HUES48 (cell line): ENCODE data around the gene TUBB4A.
"Not testable (repeated sequence)": the region's sequence is repeated elsewhere in the genome, so short reads cannot be mapped to it uniquely, and the experiment has no call there.

ENCODE experiments used
- H3K27ac ChIP-seq: one replicate; pipeline ENCODE4 v1.7.0; 2013; ENCODE audit warnings: low read depth, low read length, inconsistent platforms
- H3K27me3 ChIP-seq: 2 replicates; pipeline ENCODE4 v1.6.1; 2013; ENCODE audit warnings: mild to moderate bottlenecking, low read length; ENCODE audit not compliant: control insufficient read depth, insufficient read depth
- H3K36me3 ChIP-seq: 2 replicates; pipeline ENCODE4 v1.6.1; 2013; ENCODE audit warnings: low read length; ENCODE audit not compliant: control insufficient read depth, insufficient read depth
- H3K4me1 ChIP-seq: 2 replicates; pipeline ENCODE4 v1.6.1; 2013; ENCODE audit warnings: mild to moderate bottlenecking, low read length; ENCODE audit not compliant: control insufficient read depth, insufficient read depth
- H3K4me3 ChIP-seq: 2 replicates; pipeline ENCODE4 v1.5.1; 2013; ENCODE audit warnings: mild to moderate bottlenecking, low read depth, low read length
- H3K9ac ChIP-seq: 2 replicates; pipeline ENCODE4 v1.6.1; 2013; ENCODE audit warnings: mild to moderate bottlenecking, low read depth, low read length, moderate library complexity
- H3K9me3 ChIP-seq: 2 replicates; pipeline ENCODE4 v1.6.1; 2013; ENCODE audit warnings: low read length; ENCODE audit not compliant: control insufficient read depth, insufficient read depth

TUBB4A gene

DNA sequence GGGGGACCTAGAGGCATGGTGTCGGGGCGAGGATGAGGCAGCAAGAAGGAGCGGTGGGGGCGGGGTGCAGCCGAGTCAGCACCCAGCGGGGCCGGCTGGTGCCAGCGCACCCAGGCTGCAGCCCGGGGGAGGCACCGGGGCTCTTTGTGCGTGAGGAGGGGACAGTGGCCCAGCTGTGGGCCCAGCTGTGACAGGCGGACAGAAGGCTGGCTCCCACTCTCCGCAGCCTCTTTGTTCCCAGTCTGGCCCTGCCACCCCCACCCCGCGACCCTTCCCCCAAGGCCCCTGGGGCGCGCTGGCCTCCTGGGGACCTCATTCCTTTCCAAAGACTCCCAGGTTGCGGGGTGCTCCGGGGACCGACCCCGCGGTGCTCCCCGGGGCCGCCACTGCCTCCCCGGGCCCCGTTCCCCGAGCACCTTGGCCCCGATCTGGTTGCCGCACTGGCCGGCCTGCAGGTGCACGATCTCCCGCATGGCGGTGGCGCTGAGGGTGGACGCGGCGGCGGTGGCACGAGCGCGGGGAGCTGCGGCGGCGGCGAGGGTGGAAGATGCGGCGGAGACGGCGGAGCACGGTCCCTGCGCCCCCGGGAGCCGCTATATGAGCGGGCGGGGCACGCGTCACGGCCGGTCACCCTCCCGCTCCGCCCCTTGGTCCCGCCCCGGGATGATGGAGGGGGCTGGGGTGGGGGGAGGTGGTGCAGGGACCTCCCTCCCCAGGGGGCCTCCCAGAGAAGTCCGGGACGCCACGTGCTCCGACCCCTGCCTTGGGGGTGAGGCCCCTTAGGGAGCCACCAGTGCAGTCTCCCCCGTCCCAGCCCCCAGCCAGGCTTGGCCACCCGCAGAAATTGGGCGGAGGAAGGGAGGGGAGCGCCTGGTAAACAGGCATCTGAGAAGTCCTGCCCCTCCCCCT lies at the start of gene TUBB4A:
TUBB4A (minus strand) TSS at position 570 of the 909 bp plus-strand sequence; CDS start at position 473, 97 bp downstream.
- Histone ChIP-seq H3K9me3 (no peaks in the 10 kb centered on the region), H3K4me3 (peak within 1 kb of the TSS; percentile 65), H3K27ac (no peak within 1 kb of the TSS), H3K4me1 (no peaks in the 10 kb centered on the region), H3K9ac (no peak within 1 kb of the TSS), H3K27me3 (peaks cover 15% of the 10 kb centered on the region), H3K36me3 (no peaks in the 10 kb centered on the region)

DNA sequence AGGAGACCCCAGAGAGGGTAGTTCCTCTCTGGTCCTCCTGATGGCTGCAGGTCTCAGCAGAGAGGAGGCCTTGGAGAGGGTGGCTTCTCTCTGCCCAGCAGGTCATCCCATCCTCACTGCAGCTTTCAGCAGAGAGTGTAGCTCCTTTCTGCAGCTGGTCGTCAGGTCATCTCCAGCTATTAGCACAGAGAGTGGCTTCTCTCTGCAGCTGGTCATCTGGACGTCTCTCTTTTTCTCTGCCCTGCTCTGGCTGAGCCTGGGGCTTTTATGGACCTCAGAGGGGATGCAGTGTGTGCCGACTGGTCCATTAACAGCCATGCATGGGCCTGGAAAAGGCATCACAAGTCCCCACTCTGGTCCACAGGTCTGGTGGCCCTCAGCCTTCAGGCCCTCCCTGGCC lies 49.0 kb upstream of the TUBB4A start:
- no peak overlapping the region for H3K27ac ChIP-seq
- H3K27me3 ChIP-seq: no peaks in the 10 kb centered on the region
- no peaks in the 10 kb centered on the region for H3K36me3 ChIP-seq
- H3K4me3 ChIP-seq: no peak overlapping the region
- H3K9ac ChIP-seq: no peak overlapping the region
- H3K9me3 ChIP-seq: peaks cover 26% of the 10 kb centered on the region
- no peaks in the 10 kb centered on the region for H3K4me1 ChIP-seq

DNA sequence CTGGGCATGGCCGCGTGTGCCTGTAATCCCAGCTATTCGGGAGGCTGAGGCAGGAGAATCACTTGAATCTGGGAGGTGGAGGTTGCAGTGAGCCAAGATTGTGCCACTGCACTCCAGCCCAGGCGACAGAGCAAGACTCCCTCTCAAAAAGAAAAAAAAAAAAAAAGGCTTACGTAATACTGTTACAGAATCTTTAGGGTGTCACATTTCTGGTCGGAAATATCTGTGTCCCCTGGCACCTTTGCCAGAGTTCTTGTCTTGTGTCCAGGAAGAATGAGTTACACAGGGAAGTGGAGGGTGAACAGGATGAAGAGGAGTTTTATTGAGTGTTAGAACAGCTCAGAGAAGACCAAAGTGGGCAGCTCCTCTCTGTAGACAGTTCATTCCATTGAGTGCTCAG lies 48.6 kb upstream of the TUBB4A start:
- not testable (repeated sequence) for H3K27me3 ChIP-seq, H3K36me3 ChIP-seq, H3K9ac ChIP-seq

GRCh38 chr19:6543866-6544347 lies 41.8 kb upstream of the TUBB4A start:
- Histone ChIP-seq H3K9ac (no peak overlapping the region), H3K4me3 (no peak overlapping the region), H3K9me3 (peaks cover 21% of the 10 kb centered on the region), H3K27me3 (no peaks in the 10 kb centered on the region), H3K4me1 (no peaks in the 10 kb centered on the region), H3K36me3 (no peaks in the 10 kb centered on the region), H3K27ac (no peak overlapping the region)

More for the DNA sequence above, 48.6 kb upstream of the TUBB4A start:
- H3K9me3 ChIP-seq: peaks cover 27% of the 10 kb centered on the region
- not testable (repeated sequence) for H3K4me3 ChIP-seq, H3K27ac ChIP-seq, H3K4me1 ChIP-seq

GRCh38 chr19:6540918-6541689 lies 39.0 kb upstream of the TUBB4A start:
- H3K9me3 ChIP-seq: peaks cover 9% of the 10 kb centered on the region; the same call in 1 of the 2 replicates
- no peak overlapping the region for H3K4me3 ChIP-seq
- H3K27ac ChIP-seq: no peak overlapping the region
- no peaks in the 10 kb centered on the region for H3K36me3 ChIP-seq
- H3K9ac ChIP-seq: no peak overlapping the region
- H3K27me3 ChIP-seq: no peaks in the 10 kb centered on the region
- no peaks in the 10 kb centered on the region for H3K4me1 ChIP-seq

DNA sequence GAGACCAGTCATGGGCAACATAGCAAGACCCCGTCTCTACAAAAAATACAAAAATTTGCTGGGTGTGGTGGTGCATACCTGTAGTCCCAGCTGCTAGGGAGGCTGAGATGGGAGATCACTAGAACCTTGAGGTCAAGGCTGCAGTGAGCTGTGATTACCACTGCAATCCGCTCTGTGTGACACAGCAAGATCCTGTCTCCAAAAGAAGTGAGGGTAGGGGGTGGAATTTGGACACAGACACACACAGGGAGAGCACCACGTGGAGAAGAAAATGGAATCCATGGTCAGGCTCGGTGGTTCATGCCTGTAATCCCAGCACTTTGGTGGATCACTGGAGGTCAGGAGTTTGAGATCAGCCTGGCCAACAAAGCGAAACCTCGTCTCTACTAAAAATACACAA lies 37.4 kb upstream of the TUBB4A start:
- Histone ChIP-seq H3K27ac (no peak overlapping the region), H3K9ac (no peak overlapping the region)

GRCh38 chr19:6535558-6536137 lies 33.5 kb upstream of the TUBB4A start:
- peaks cover 8% of the 10 kb centered on the region; the same call in 1 of the 2 replicates for H3K4me1 ChIP-seq
- no peak overlapping the region for H3K27ac ChIP-seq

More for the DNA sequence above, 37.4 kb upstream of the TUBB4A start:
- H3K36me3 ChIP-seq: no peaks in the 10 kb centered on the region
- H3K27me3 ChIP-seq: peaks cover 13% of the 10 kb centered on the region
- H3K9me3 ChIP-seq: peaks cover 8% of the 10 kb centered on the region
- H3K4me3 ChIP-seq: no peak overlapping the region
- no peaks in the 10 kb centered on the region for H3K4me1 ChIP-seq

GRCh38 chr19:6534451-6535093 lies 32.5 kb upstream of the TUBB4A start:
- Histone ChIP-seq H3K4me3 (peak overlapping the region; percentile 38; the same call in 1 of the 2 replicates), H3K36me3 (no peaks in the 10 kb centered on the region), H3K9me3 (peaks cover 6% of the 10 kb centered on the region), H3K27ac (no peak overlapping the region), H3K27me3 (peaks cover 54% of the 10 kb centered on the region), H3K9ac (no peak overlapping the region), H3K4me1 (peaks cover 12% of the 10 kb centered on the region; the same call in 1 of the 2 replicates)

More at GRCh38 chr19:6535558-6536137, 33.5 kb upstream of the TUBB4A start:
- H3K4me3 ChIP-seq: no peak overlapping the region
- H3K9me3 ChIP-seq: peaks cover 6% of the 10 kb centered on the region
- H3K9ac ChIP-seq: no peak overlapping the region
- peaks cover 43% of the 10 kb centered on the region for H3K27me3 ChIP-seq
- no peaks in the 10 kb centered on the region for H3K36me3 ChIP-seq

GRCh38 chr19:6533746-6534418 lies 31.8 kb upstream of the TUBB4A start:
- Histone ChIP-seq H3K4me3 (peak overlapping the region; percentile 49; the same call in 1 of the 2 replicates), H3K27me3 (peaks cover 59% of the 10 kb centered on the region), H3K4me1 (peaks cover 12% of the 10 kb centered on the region; the same call in 1 of the 2 replicates), H3K27ac (no peak overlapping the region), H3K36me3 (no peaks in the 10 kb centered on the region), H3K9me3 (peaks cover 6% of the 10 kb centered on the region), H3K9ac (no peak overlapping the region)

GRCh38 chr19:6533000-6533328 lies 30.9 kb upstream of the TUBB4A start:
- peaks cover 12% of the 10 kb centered on the region; the same call in 1 of the 2 replicates for H3K4me1 ChIP-seq
- H3K27me3 ChIP-seq: peaks cover 62% of the 10 kb centered on the region
- H3K9me3 ChIP-seq: peaks cover 6% of the 10 kb centered on the region
- no peaks in the 10 kb centered on the region for H3K36me3 ChIP-seq
- peak overlapping the region; percentile 47; the same call in 1 of the 2 replicates for H3K4me3 ChIP-seq
- H3K9ac ChIP-seq: no peak overlapping the region
- H3K27ac ChIP-seq: no peak overlapping the region
